HEK293 (cell line): Measurements from ENCODE around the gene SLC39A13.

Experiments
- EGR2 ChIP-seq: fragments of 450-650 bp; formaldehyde crosslinking; IDR thresholded peaks from 2 replicates; pipeline ENCODE4 v1.5.1; 2016; ENCODE audit warnings: low read depth, missing biosample characterization, missing genetic modification characterization
- SCRT2 ChIP-seq: fragments of 450-650 bp; formaldehyde crosslinking; IDR thresholded peaks from 2 replicates; pipeline ENCODE4 v1.5.1; 2016; ENCODE audit warnings: missing biosample characterization, missing genetic modification characterization
- SP2 ChIP-seq: fragments of 450-650 bp; formaldehyde crosslinking; IDR thresholded peaks from 2 replicates; pipeline ENCODE4 v1.5.1; 2016; ENCODE audit warnings: missing biosample characterization, missing genetic modification characterization
- SP7 ChIP-seq: fragments of 450-650 bp; formaldehyde crosslinking; IDR thresholded peaks from 2 replicates; pipeline ENCODE4 v1.5.1; 2016; ENCODE audit warnings: missing biosample characterization, missing genetic modification characterization
- YY1 ChIP-seq: fragments of 450-650 bp; formaldehyde crosslinking; IDR thresholded peaks from 2 replicates; pipeline ENCODE4 v1.5.1; 2018; ENCODE audit warnings: missing biosample characterization, missing genetic modification characterization
- ZBTB11 ChIP-seq: fragments of 450-650 bp; formaldehyde crosslinking; conservative IDR thresholded peaks from 2 replicates; pipeline ENCODE4 v1.5.1; 2016; ENCODE audit warnings: low read depth, missing biosample characterization, missing genetic modification characterization
- ZBTB48 ChIP-seq: fragments of 450-650 bp; formaldehyde crosslinking; IDR thresholded peaks from 2 replicates; pipeline ENCODE4 v1.5.1; 2016; ENCODE audit warnings: missing biosample characterization, missing genetic modification characterization
- ZFP3 ChIP-seq: fragments of 450-650 bp; formaldehyde crosslinking; IDR thresholded peaks from 2 replicates; pipeline ENCODE4 v1.5.1; 2016; ENCODE audit warnings: low read depth, missing biosample characterization, missing genetic modification characterization
- ZNF530 ChIP-seq: fragments of 450-650 bp; formaldehyde crosslinking; IDR thresholded peaks from 2 replicates; pipeline ENCODE4 v1.5.1; 2016; ENCODE audit warnings: low read depth, missing biosample characterization, missing genetic modification characterization
- ZNF561 ChIP-seq: fragments of 450-650 bp; IDR thresholded peaks from 2 replicates; pipeline ENCODE4 v1.5.1; 2018; ENCODE audit warnings: missing biosample characterization, missing genetic modification characterization, borderline replicate concordance
- TF ChIP-seq, protein P1 (sequence below): fragments of 450-650 bp; formaldehyde crosslinking; IDR thresholded peaks from 2 replicates; pipeline ENCODE4 v1.5.1; 2016; ENCODE audit warnings: missing biosample characterization, missing genetic modification characterization
- TF ChIP-seq, protein P2 (sequence below): fragments of 450-650 bp; formaldehyde crosslinking; IDR thresholded peaks from 2 replicates; pipeline ENCODE4 v1.5.1; 2016; ENCODE audit warnings: missing biosample characterization, missing genetic modification characterization

DNA sequence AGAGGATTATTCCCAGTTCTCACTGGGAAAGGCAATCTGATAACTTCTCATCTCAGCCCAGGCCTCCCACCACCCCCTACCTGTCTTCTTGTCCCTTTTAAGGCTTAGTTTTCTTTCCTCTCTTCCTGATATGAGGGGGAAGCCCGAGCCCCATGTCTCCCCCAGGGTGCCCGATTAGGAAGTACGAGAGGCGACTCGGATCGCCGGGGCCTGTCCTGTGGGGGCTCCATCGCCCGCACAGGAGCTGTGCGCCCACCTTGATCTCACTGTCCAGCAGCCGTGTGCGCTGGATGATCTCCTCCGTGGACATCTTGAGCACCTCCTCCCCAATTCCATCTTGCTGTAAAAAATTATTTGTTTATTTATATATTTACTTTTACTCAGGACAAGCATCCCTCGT lies 17.2 kb downstream of the SLC39A13 start:
- TF ChIP-seq ZFP3 (tag by site-specific recombination) (no peak), ZNF530 (tag by site-specific recombination) (no peak), SP7 (tag by site-specific recombination) (no peak), YY1 (no peak), ZBTB48 (tag by site-specific recombination) (no peak), ZBTB11 (tag by site-specific recombination) (no peak), SCRT2 (tag by site-specific recombination) (no peak), SP2 (tag by site-specific recombination) (no peak), EGR2 (tag by site-specific recombination) (no peak), ZNF561 (no peak)
- TF ChIP-seq, protein P1, sequence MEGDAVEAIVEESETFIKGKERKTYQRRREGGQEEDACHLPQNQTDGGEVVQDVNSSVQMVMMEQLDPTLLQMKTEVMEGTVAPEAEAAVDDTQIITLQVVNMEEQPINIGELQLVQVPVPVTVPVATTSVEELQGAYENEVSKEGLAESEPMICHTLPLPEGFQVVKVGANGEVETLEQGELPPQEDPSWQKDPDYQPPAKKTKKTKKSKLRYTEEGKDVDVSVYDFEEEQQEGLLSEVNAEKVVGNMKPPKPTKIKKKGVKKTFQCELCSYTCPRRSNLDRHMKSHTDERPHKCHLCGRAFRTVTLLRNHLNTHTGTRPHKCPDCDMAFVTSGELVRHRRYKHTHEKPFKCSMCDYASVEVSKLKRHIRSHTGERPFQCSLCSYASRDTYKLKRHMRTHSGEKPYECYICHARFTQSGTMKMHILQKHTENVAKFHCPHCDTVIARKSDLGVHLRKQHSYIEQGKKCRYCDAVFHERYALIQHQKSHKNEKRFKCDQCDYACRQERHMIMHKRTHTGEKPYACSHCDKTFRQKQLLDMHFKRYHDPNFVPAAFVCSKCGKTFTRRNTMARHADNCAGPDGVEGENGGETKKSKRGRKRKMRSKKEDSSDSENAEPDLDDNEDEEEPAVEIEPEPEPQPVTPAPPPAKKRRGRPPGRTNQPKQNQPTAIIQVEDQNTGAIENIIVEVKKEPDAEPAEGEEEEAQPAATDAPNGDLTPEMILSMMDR, result no peak
- TF ChIP-seq, protein P2, sequence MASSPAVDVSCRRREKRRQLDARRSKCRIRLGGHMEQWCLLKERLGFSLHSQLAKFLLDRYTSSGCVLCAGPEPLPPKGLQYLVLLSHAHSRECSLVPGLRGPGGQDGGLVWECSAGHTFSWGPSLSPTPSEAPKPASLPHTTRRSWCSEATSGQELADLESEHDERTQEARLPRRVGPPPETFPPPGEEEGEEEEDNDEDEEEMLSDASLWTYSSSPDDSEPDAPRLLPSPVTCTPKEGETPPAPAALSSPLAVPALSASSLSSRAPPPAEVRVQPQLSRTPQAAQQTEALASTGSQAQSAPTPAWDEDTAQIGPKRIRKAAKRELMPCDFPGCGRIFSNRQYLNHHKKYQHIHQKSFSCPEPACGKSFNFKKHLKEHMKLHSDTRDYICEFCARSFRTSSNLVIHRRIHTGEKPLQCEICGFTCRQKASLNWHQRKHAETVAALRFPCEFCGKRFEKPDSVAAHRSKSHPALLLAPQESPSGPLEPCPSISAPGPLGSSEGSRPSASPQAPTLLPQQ (tag by site-specific recombination), result no peak
